ENCODE data around the gene LRGUK. TPM values are rescaled to one million over a fixed set of nuclear protein-coding genes. Genes with fewer than 3 reads are reported as not detected.
"Not testable (repeated sequence)": the region's sequence is repeated elsewhere in the genome, so short reads cannot be mapped to it uniquely, and the experiment has no call there.

Gene LRGUK
- total RNA-seq, 1 donor, result 0.72 TPM

DNA sequence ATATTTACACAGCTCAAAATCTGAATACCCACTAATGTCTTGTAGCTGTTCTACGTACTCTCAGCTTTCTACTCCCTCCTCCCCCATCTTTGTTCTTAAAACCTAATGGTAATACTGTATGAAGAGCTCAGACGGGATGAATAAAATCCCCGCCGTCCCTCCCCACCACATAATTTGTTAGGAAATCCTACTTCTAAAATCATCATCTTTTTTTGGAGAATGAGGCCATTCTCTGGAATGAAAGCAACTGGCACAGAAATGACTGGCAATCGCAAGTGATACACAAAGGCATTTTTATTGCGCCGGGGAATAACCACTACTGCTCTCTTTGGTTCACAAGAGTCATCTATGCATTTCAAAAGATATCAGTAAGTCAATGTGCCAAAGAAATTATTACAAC, 162.3 kb downstream of the LRGUK start:
- Histone ChIP-seq H3K27ac (ENCODE audit: low read depth, low read length) (no peak overlapping the region), H3K4me2 (ENCODE audit: insufficient read depth, low read length) (peak overlapping the region; percentile 2), H3K36me3 (ENCODE audit: insufficient read depth, low read length) (no peaks in the 10 kb centered on the region), H2AFZ (ENCODE audit: low read length) (no peak overlapping the region), H3K79me2 (ENCODE audit: insufficient read depth, low read length) (no peaks in the 10 kb centered on the region), H3K4me3 (ENCODE audit: insufficient read depth, low read length) (no peak overlapping the region), H3K27me3 (ENCODE audit: insufficient read depth, low read length) (peaks cover 2% of the 10 kb centered on the region), H3K9me3 (ENCODE audit: low read depth, low read length) (no peaks in the 10 kb centered on the region), H4K20me1 (ENCODE audit: insufficient read depth, low read length) (no peaks in the 10 kb centered on the region), H3K4me1 (ENCODE audit: insufficient read depth, low read length) (peaks cover 4% of the 10 kb centered on the region)
- no peak for DNase-seq (ENCODE audit: insufficient read length, low spot score, missing footprints)
- no peak for TF ChIP-seq CTCF (IDR thresholded peaks at IDR 0.05; ENCODE audit: extremely low read depth, low read depth, low read length)

- Histone ChIP-seq H2AFZ (ENCODE audit: low read length) (no peak overlapping the region), H3K27me3 (ENCODE audit: insufficient read depth, low read length) (peaks cover 2% of the 10 kb centered on the region), H3K4me1 (ENCODE audit: insufficient read depth, low read length) (peaks cover 4% of the 10 kb centered on the region), H3K79me2 (ENCODE audit: insufficient read depth, low read length) (no peaks in the 10 kb centered on the region), H3K36me3 (ENCODE audit: insufficient read depth, low read length) (no peaks in the 10 kb centered on the region), H3K4me3 (ENCODE audit: insufficient read depth, low read length) (no peak overlapping the region), H4K20me1 (ENCODE audit: insufficient read depth, low read length) (no peaks in the 10 kb centered on the region), H3K27ac (ENCODE audit: low read depth, low read length) (no peak overlapping the region), H3K9me3 (ENCODE audit: low read depth, low read length) (no peaks in the 10 kb centered on the region), H3K4me2 (ENCODE audit: insufficient read depth, low read length) (peak overlapping the region; percentile 2)
- TF ChIP-seq CTCF (IDR thresholded peaks at IDR 0.05; ENCODE audit: extremely low read depth, low read depth, low read length), result no peak
- DNase-seq (ENCODE audit: insufficient read length, low spot score, missing footprints), result no peak
Measured at GRCh38 chr7:134289841-134290240, 162.7 kb downstream of the LRGUK start.

DNA sequence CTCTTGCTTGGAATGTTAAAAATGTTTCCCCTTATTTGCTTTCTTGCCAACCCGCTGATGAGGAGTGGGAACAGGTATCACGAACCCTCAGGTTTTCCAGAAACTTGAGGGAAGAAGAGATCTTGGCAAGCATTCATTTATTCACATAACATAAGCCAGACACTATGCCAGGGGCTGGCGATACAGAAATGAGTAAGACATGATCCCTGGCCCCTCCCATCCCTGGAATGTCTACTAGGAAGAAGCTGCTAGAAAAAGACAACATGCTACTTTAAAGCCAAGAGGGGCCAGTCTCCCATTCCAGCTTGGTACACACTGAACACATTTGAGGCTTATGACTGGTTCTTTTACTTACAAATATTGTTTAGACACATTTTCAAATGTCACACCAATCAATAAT, 163.1 kb downstream of the LRGUK start:
- no peaks in the 10 kb centered on the region for H4K20me1 ChIP-seq (ENCODE audit: insufficient read depth, low read length)
- no peak for DNase-seq (ENCODE audit: insufficient read length, low spot score, missing footprints)
- H3K27ac ChIP-seq (ENCODE audit: low read depth, low read length), result no peak overlapping the region
- peaks cover 2% of the 10 kb centered on the region for H3K27me3 ChIP-seq (ENCODE audit: insufficient read depth, low read length)
- H3K79me2 ChIP-seq (ENCODE audit: insufficient read depth, low read length), result no peaks in the 10 kb centered on the region
- peaks cover 4% of the 10 kb centered on the region for H3K4me1 ChIP-seq (ENCODE audit: insufficient read depth, low read length)
- TF ChIP-seq CTCF (IDR thresholded peaks at IDR 0.05; ENCODE audit: extremely low read depth, low read depth, low read length), result no peak
- H3K4me2 ChIP-seq (ENCODE audit: insufficient read depth, low read length), result no peak overlapping the region
- no peaks in the 10 kb centered on the region for H3K9me3 ChIP-seq (ENCODE audit: low read depth, low read length)
- H2AFZ ChIP-seq (ENCODE audit: low read length), result no peak overlapping the region
- H3K36me3 ChIP-seq (ENCODE audit: insufficient read depth, low read length), result peaks cover 4% of the 10 kb centered on the region
- H3K4me3 ChIP-seq (ENCODE audit: insufficient read depth, low read length), result no peak overlapping the region

DNA sequence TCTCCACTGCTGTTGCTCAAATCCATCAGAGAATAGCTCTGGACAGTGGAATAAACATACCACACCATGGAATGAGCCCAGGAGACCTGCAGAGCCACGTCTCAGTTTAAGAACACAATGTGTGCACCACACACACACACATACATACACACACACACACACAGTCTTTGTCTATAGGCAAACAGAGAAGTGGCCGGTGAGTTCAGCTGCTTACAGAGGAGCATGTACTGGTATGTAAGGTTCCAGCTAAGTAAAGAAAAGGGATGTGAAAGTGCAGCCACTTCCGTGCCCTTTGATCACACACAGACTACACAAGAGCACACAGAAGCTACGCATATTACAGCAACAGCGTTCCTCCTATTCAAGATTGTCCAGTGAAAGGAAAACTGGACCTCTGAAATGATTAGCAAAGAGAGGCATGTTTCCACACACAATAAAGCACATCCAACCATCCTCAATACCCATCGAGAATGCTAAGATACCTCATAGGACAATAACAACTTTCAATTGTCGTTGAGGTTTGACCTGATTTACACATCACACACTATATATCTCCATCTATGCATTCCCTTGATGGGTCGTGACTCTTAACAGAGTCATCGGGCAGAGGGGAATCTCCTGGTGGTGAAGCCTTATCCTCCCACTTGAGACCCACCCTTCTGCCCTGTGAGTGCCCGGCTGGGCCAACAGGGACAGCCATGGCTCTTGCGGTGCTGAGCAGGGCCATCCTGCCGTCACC, 166.0 kb downstream of the LRGUK start:
- H4K20me1 ChIP-seq (ENCODE audit: insufficient read depth, low read length), result no peaks in the 10 kb centered on the region
- no peak overlapping the region for H3K27ac ChIP-seq (ENCODE audit: low read depth, low read length)
- peak; percentile 14 for DNase-seq (ENCODE audit: insufficient read length, low spot score, missing footprints)
- no peaks in the 10 kb centered on the region for H3K79me2 ChIP-seq (ENCODE audit: insufficient read depth, low read length)
- H3K4me1 ChIP-seq (ENCODE audit: insufficient read depth, low read length), result peaks cover 4% of the 10 kb centered on the region
- H2AFZ ChIP-seq (ENCODE audit: low read length), result no peak overlapping the region
- H3K9me3 ChIP-seq (ENCODE audit: low read depth, low read length), result no peaks in the 10 kb centered on the region
- H3K36me3 ChIP-seq (ENCODE audit: insufficient read depth, low read length), result peaks cover 14% of the 10 kb centered on the region
- H3K4me2 ChIP-seq (ENCODE audit: insufficient read depth, low read length), result no peak overlapping the region
- no peak overlapping the region for H3K4me3 ChIP-seq (ENCODE audit: insufficient read depth, low read length)
- TF ChIP-seq CTCF (IDR thresholded peaks at IDR 0.05; ENCODE audit: extremely low read depth, low read depth, low read length), result no peak
- H3K27me3 ChIP-seq (ENCODE audit: insufficient read depth, low read length), result no peaks in the 10 kb centered on the region

DNA sequence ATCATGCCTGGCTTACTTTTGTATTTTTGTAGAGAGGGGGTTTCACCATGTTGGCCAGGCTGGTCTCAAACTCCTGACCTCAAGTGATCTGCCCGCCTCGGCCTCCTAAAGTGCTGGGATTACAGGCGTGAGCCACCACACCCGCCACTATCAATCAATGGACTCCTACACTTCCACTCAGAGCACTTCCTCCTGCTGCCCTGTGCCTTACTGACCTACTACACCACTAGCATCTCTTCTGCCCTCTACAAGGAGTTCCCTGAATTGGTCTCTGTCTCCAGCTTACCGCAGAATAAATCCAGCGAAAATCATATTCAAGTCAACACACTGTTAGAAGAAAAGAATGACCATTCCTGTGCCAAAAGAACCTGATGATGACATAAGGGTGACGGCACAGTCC, 168.8 kb downstream of the LRGUK start:
- not testable (repeated sequence) for H3K4me1 ChIP-seq (ENCODE audit: insufficient read depth, low read length); H3K79me2 ChIP-seq (ENCODE audit: insufficient read depth, low read length)
- H3K36me3 ChIP-seq (ENCODE audit: insufficient read depth, low read length), result peaks cover 29% of the 10 kb centered on the region

More for the DNA sequence above, 168.8 kb downstream of the LRGUK start:
- H3K9me3 ChIP-seq (ENCODE audit: low read depth, low read length); H3K27ac ChIP-seq (ENCODE audit: low read depth, low read length); H2AFZ ChIP-seq (ENCODE audit: low read length); H4K20me1 ChIP-seq (ENCODE audit: insufficient read depth, low read length); H3K4me2 ChIP-seq (ENCODE audit: insufficient read depth, low read length); H3K27me3 ChIP-seq (ENCODE audit: insufficient read depth, low read length); H3K4me3 ChIP-seq (ENCODE audit: insufficient read depth, low read length); DNase-seq (ENCODE audit: insufficient read length, low spot score, missing footprints): not testable (repeated sequence)
